Hepatic stellate cell (primary cell): Measurements from ENCODE around the gene AUTS2.

Experiments used
- DNase-seq: peaks from one replicate; pipeline ENCODE4 v3.0.0; 2011; ENCODE audit warnings: low spot score

The AUTS2 gene

DNA sequence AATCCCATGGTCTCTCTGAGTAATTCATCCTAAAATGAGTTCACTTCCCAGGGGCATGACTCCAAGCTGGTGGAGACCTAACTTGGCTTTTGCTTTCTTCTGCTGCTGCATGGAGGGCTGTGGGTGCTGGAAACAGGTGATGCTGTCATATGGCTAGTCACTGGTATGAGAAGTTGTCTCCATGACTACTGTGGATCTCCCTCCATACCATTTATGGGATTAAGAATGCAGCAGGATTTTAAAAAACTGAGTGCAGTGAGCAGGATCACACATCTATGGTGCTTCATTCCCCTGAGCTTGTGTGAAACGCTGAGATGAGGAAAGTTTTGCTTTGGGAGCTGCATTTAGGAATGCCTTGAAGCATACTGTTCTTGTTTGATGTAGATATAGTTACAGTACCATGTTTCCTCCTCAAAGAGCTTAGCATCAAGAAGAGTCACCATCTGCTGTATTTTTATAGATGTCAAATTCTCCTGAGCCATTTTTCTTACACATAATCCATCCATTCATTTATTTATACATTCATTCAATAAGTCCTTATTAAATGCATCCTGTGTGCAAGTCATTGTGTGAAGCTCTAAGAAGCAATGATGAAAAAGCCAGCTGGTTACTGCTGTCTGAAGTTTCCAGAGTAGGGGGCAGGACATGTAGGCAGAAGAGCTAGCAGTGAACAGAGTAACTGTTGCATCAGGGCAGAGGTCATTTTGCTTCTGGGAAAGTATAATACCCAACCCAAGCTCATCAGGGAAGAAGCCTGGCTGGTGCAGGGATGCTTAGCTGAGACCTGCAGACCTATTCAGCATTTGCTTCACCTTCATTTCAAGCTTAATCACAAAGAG is 534.8 kb downstream of the AUTS2 start:
- no peak for DNase-seq

GRCh38 chr7:70134029-70134770 is 535.9 kb downstream of the AUTS2 start:
- no peak for DNase-seq

DNA sequence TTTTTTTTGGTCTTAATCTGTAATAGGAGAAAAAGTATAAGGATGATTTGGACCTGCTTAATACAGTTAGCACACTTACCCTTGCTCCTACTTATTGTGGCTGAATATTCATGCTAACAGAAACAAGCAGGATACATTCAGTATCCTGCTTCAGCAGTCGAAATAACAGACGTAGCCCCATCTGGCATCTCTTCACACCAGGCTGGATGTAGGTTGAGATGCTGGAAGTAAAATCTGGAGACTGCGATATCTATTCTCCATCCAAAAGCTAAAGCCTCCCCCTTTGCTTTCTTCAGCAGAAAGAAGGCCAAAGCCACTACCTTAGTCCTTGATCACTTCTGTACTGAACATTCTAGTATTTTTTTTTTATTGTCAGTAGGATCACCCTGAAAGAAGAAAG is 537.4 kb downstream of the AUTS2 start:
- DNase-seq: no peak

DNA sequence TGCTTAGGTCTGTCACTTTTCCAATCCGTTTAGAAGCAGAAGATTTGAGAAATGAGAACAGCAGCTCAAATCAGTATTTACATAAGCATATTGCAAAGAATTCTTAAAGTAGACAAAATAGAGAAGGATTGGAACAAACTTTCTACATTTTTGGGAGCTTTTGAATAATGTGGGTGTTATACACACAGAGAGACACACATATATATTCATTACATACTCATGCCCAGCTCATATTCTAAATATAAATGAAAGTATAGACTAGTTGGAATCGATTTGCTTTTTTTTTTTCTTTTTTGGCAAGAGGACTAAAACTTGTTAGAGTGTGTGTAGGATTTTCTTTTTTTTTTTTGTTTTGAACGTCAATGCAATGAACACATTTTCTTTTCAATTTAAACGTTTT is 538.9 kb downstream of the AUTS2 start:
- no peak for DNase-seq

- no peak for DNase-seq
Observed at GRCh38 chr7:70142247-70142932, 544.1 kb downstream of the AUTS2 start.

- no peak for DNase-seq
Observed at GRCh38 chr7:70143075-70144044, 545.1 kb downstream of the AUTS2 start.

DNA sequence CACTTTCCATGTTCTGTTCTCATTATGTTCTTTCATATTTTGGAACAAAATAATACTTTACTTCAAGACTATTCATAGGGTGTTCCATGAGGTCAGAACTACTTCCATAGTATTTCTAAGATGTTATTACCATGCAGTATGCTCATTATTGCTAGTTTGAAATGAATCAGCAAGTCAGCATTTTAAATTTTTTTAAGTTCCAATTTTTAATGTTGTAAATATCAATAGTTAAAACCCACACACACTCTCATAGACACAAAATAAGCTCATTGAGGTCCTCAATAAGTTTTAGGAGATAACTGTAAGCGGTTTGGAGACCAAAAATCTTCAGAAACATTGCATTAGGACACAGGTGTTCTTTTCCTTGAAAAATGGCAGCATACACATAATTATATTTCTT is 550.7 kb downstream of the AUTS2 start:
- DNase-seq: no peak

DNA sequence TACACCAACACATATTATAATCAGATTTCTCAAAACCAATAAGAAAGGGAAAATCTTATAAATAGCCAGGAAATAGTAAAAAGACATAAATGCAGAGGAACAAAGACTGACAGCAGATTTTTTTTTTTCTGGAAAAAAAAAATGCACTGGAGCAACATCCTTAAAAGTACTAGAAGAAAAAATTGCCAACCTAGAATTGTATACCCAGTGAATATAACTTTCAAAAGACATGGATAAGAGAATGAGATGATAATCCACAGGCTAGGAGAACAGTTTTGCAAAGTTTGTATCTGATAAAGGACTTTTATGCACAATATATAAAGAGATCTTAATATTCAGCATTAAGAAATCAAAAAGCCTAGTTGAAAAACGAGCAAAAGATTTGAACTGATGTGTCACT is 554.0 kb downstream of the AUTS2 start:
- no peak for DNase-seq

GRCh38 chr7:70153933-70154332 is 555.7 kb downstream of the AUTS2 start:
- DNase-seq: no peak

GRCh38 chr7:70154521-70155180 is 556.4 kb downstream of the AUTS2 start:
- no peak for DNase-seq

DNA sequence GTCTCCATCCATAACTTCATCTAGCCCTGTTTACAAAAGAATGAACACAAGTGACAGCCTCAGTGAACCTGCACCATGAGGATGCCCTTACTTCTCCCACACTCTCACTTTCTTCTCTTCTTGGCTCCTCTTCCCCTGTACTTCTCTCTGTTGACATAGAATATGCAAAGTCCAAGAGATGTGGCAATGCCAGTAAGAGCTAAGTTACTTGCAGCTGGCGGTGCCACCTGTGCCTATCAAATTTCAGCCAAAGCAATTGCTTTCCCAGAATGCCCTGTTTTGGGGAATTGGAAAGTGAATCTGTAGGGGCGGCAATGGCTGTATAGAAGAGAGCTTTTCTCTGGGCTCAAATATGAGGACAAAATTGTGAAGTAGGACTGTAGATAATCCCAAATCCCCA is 557.8 kb downstream of the AUTS2 start:
- DNase-seq: no peak

DNA sequence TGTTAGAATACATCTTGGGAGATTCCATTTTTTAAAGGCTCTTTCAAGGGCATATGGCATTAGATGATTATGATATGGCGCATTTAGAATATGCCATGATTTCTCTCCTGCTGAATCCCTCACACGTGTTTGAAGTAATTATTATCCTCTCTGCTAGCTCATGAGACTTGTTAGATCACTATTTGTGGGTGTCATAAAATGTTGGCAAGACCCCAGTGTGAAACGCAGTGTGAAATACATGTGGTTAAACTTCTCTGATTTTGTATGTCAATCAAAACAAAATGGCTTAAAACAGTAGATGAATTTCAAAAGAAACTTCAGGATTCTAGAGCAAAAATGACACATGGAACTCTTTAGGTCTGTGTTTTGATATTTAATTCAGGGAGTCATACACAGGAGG is 560.8 kb downstream of the AUTS2 start:
- DNase-seq: no peak

DNA sequence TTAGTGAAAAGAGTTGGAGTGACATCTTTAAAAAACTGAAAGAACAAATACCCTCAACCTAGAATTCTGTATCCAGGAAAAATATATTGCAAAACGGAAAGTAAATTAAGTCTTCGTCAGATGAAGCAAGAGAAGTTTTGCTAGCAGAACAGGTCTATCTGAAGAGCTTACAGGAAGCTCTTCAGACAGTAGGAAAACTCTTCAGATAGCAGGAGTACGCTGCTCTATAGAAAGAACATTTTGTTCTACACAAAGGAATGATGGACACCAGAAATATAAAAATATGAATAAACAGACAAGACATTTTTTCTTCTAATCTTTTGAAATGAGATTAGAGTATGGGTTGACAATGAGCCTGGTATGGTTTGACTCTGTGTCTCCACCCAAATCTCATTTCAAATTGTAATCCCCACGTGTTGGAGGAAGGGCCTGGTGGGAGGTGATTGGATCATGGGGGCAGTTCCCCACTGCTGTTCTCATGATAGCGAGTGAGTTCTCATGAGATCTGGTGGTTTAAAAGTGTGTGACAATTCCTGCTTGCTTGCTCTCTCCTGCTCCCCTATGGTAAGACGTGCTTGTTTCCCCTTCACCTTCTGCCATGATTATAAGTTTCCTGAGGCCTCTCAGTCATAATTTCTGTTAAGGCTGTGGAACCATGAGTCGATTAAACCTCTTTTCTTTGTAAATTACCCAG is 567.3 kb downstream of the AUTS2 start:
- no peak for DNase-seq

DNA sequence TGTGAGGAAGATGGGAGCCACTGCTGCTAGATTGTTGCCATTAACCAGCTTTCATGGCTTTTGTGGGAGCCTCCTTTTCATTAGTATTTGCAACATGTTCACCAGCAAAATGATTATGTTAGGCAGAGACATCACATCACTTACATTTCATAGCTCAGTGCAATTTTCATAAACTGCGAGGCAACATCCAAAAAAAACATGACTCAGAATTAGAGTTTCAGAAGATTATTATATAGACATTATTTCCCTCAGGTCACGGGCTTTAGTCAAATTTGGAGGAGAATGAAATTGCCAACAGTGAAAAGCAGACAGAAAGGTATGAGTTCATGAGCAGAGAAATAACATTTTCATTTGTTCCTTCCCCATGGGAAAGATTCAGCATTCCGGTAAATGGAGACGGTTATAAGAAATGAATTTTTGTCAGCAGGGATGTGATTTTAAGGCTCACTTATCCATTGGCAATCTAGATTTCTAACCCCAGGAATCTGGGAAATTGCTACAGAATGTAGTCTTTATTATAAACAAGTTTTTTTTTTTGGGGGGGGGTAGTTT is 573.2 kb downstream of the AUTS2 start:
- DNase-seq: no peak

DNA sequence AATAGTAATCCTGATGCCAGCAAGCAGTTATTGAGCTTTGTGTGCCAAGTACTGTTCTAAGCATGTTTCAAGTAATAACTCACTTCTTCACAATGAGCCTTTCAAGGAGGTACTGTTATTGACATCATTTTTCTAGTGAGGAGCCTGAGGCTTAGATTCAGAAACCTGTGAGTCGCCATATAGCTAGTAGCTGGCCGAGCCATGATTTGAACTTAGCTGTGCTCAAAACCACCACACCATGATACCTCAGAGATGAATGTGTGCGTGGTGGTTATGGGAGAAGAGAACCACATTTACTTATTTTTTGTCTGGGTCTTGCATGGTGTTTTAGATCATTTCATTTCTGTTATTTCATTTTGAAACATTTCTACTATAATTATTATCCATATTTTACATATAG is 578.9 kb downstream of the AUTS2 start:
- DNase-seq: no peak

GRCh38 chr7:70178211-70178610 is 579.9 kb downstream of the AUTS2 start:
- DNase-seq: no peak

DNA sequence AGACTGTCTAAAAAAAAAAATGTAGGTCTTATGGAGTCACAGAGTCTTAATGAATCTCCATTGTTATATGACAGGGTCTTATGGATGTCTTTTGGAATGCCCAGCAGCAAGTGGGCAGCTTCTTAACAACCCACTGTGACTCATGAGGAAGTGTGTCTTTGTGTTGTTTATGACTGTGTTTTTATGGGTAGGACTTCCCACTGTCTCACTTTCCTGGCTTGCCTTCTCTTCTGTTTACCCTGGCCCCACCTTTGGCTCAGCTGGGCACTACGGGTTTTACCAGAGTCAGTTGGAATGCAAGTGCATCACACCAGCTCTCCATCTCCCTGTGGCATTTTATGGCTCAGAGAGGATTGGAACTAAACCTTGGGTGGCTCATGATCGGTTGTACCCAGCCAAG is 580.5 kb downstream of the AUTS2 start:
- DNase-seq: no peak

DNA sequence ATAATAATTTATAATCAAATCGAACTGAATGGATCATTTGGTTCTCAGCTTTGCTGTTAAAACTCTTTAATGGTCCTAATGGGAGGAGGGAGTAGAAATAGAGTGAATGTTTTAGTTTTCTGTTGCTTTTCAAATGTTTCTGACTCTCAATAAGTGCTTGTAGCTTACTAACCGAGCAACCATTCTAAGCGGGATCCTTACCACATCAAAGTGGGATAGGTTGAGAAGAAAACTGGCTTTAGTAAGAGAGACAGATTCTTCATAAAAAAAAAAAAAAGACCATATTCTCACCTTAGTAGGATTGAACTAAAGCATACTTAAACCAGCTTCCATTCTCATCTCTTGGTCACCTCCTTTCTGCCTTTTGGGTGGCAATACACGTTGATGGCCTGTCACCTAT is 584.2 kb downstream of the AUTS2 start:
- no peak for DNase-seq

DNA sequence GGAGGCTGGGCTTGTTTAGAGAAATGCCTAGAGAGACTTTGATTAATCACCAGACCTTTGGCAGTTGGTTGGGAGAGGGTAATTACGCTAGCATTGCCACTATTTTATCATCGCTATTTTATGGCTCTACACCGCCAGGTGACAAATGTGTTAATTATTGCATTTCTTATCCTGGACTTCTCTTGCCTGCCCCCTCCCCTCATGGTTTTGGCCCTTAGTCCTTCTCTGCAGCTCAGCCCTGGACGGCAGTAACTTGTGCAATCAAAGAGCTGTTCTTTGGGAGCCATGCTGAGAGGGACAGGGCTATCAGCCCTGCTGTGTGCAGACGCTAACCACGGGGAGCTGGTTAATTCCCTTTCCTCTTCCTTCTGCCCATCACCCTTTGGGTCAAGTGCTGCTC is 585.0 kb downstream of the AUTS2 start:
- no peak for DNase-seq

GRCh38 chr7:70188901-70189650 is 590.8 kb downstream of the AUTS2 start:
- no peak for DNase-seq
